Urothelium cell line (cell line): Measurements from ENCODE around the gene CNTNAP5.

Experiments
- DNase-seq: peaks from one replicate; pipeline ENCODE4 v3.0.0; 2011; ENCODE audit warnings: low spot score, mixed read lengths
- FAIRE-seq: peaks from 2 replicates; lab custom pipeline; 2011; peaks lifted over from hg19 to GRCh38; lab: Jason Lieb, UNC

The CNTNAP5 gene

DNA sequence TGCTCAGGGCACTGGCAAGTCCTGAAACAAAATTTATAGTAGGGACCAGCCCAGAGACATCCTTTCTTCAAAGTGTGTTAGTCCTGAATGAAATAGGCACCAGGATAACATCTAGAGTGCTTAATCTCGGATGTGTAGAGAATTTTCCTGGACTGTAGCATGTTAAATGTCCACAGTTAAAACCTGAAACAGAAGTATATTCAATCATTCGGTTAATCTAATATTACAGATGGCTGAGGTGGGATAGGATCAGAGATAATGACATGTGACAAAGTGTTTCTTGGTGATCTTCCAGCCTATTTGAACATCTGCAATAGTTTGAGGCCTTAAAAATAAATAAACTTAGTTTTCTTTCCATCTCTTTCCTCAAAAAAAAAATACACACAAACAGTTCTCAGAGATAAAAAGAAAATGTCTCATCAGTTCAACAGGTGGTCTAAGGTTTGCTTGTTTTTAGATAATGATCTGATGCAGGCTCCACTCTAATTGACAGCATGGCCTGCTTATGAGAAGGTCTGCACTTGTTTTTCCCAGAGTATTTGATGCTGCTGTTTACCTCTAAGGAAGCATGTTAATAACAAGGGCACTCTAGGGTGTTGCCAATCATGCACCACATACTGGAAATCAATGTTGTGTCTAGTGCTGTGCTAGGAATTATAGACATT, 25.9 kb downstream of the CNTNAP5 start:
- DNase-seq (no peak), FAIRE-seq (peak; percentile 52)

- FAIRE-seq: no peak
Observed at GRCh38 chr2:124053796-124054195, 28.7 kb downstream of the CNTNAP5 start.

DNA sequence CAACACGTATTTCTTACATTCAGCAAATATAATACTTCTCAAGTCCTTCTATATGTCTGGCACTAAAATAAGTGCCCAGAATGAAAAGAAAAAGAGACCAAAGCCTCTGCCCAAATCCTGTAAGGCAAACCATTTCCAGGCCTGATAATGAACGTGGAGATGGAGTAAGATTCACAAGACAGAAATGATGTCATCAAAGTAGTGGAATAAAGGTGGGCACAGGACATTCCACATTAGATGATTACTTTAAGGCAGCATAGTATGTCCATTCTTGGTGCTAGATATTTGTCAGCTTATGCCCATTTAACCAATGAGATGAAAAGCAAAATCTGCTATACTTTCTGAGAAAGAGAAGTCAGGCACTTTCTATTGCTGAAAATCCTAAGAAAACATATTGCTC, 38.5 kb downstream of the CNTNAP5 start:
- DNase-seq (no peak), FAIRE-seq (no peak)

More at GRCh38 chr2:124053796-124054195, 28.7 kb downstream of the CNTNAP5 start:
- DNase-seq: no peak

GRCh38 chr2:124065636-124066035, 40.5 kb downstream of the CNTNAP5 start:
- no peak for FAIRE-seq

GRCh38 chr2:124066776-124067175, 41.7 kb downstream of the CNTNAP5 start:
- FAIRE-seq: peak; percentile 44
- no peak for DNase-seq

More at GRCh38 chr2:124065636-124066035, 40.5 kb downstream of the CNTNAP5 start:
- DNase-seq: no peak

GRCh38 chr2:124079045-124079444, 54.0 kb downstream of the CNTNAP5 start:
- no peak for FAIRE-seq
- DNase-seq: no peak

- no peak for DNase-seq
- no peak for FAIRE-seq
Observed at GRCh38 chr2:124080281-124081153, 55.4 kb downstream of the CNTNAP5 start.

DNA sequence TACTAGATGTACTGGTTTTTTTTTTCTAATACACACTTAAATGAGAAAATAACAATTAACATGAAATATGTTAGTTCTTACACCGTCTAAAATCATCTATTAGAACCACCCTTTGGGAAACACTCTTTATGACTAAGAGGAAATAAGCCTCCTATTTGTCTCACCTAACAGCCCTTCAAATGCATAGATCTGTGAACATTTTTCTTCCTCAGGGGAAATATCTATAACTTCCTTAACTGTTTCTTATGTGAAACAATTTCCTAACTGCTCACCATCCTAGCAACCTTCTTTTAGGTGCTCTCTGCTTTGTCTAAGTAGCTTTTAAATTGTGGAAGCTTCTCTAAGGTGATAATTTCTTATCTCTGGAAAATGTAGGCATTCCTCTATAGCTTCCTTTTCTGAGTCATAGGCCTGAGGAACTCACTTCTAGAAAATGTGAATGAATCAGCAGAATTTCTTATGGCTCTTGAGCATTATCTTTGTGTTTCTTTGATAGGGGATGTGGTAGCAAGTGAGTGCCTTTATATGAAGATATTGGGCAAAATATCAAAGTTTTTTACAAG, 56.1 kb downstream of the CNTNAP5 start:
- FAIRE-seq (no peak), DNase-seq (peak; percentile 15)

DNA sequence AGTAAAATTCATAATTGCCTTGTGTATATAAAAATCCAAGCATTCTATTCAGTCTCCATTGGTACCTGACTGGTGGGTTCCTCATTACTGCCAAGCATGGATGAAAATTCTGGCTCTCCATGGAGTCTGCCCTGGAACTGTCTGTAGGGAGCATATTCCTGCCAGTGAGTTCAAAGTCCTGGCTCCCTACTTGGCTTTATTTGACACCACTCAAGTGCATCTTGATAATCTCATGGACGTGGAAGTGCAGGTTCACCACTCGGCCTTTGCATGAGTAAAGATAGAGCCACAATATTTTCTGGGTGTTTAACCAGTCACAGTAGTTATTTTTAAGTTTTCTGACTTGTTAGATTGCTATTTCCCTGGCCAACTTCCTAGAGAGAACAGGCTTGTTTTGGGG, 63.5 kb downstream of the CNTNAP5 start:
- FAIRE-seq: no peak
- DNase-seq: no peak

- no peak for FAIRE-seq
Observed at GRCh38 chr2:124091721-124092120, 66.6 kb downstream of the CNTNAP5 start.

DNA sequence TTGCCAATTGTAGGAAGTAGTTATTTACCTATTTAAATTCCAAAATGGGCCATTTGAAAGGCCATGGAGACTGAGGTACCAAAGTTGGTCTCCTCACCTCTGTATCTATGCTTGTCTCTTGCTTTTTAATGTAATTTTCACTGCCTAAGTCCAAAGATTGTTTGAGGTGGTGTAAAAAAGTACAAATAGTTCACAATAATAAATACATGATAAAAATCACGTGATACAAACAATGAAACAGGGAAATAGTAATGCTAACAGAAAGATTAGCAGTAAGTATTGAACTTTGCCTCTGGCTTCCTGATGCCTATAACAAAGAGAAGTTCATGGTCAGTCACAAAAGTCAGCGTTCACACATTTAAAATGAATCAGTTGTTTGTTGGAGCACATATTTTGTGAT, 67.6 kb downstream of the CNTNAP5 start:
- DNase-seq: no peak
- FAIRE-seq: no peak

More at GRCh38 chr2:124091721-124092120, 66.6 kb downstream of the CNTNAP5 start:
- no peak for DNase-seq

DNA sequence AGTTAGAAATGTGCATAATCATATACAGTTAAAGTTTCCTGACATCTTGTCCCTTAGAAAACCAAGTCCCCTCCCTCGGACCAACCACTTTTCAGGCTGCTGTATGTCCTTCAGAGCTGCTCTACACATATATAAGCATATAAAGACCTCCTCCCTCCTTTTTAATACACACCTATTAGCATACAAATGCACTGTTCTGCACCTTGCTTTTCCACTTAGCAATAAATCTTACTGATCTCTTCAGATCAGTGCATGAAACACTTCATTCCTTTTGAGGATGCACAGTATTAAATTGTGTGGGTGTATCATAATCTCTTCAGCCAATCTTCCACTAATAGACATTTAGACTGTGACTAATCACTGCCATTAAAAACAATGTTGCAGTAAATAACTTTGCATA, 79.8 kb downstream of the CNTNAP5 start:
- FAIRE-seq: no peak

GRCh38 chr2:124112206-124112605, 87.1 kb downstream of the CNTNAP5 start:
- FAIRE-seq: no peak

More for the DNA sequence above, 79.8 kb downstream of the CNTNAP5 start:
- DNase-seq: no peak

GRCh38 chr2:124112966-124113365, 87.9 kb downstream of the CNTNAP5 start:
- peak; percentile 20 for DNase-seq
- FAIRE-seq: peak; percentile 35

More at GRCh38 chr2:124112206-124112605, 87.1 kb downstream of the CNTNAP5 start:
- DNase-seq: no peak

- no peak for FAIRE-seq
- DNase-seq: no peak
Observed at GRCh38 chr2:124120246-124120645, 95.2 kb downstream of the CNTNAP5 start.

- FAIRE-seq: peak; percentile 35
- no peak for DNase-seq
Observed at GRCh38 chr2:124121106-124121505, 96.0 kb downstream of the CNTNAP5 start.

DNA sequence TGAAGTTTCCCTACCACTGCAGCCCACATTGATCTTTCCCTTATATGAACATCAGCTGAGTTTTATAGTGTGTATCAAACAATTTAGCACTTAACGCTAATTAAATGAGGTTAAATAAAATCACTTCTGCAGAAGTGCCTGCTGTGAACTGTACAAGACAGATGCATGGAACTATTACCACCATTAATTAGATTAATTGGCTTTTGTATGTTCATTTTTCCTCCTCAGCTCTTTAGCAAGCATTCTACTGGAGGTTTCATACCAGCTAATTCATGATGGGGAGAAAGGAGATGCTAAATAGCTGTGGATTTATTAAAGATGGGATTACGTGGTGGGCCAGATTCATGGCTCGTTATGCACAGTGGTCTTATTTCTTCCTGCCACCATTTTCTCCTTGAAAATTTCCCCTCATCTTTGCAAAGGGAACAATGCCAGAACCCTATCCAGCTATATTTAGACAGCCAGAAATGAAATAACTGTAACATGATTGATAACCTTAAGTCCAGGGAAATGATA, 96.7 kb downstream of the CNTNAP5 start:
- no peak for FAIRE-seq
- DNase-seq: no peak

- no peak for DNase-seq
- no peak for FAIRE-seq
Observed at GRCh38 chr2:124122340-124122739, 97.3 kb downstream of the CNTNAP5 start.

GRCh38 chr2:124131276-124131675, 106.2 kb downstream of the CNTNAP5 start:
- no peak for FAIRE-seq
- no peak for DNase-seq

GRCh38 chr2:124136110-124136509, 111.0 kb downstream of the CNTNAP5 start:
- DNase-seq: no peak
- FAIRE-seq: no peak

GRCh38 chr2:124138076-124138475, 113.0 kb downstream of the CNTNAP5 start:
- DNase-seq (no peak), FAIRE-seq (no peak)
